HG03159 (cell line): Measurements from ENCODE around the gene CRHR1.

Experiments
- ATAC-seq: cut with Tn5 transposase; IDR thresholded peaks from one replicate; pipeline ENCODE4 v1.9.1; 2021; ENCODE audit warnings: mild to moderate bottlenecking, moderate library complexity; ENCODE audit not compliant: unreplicated experiment

CRHR1 gene

DNA sequence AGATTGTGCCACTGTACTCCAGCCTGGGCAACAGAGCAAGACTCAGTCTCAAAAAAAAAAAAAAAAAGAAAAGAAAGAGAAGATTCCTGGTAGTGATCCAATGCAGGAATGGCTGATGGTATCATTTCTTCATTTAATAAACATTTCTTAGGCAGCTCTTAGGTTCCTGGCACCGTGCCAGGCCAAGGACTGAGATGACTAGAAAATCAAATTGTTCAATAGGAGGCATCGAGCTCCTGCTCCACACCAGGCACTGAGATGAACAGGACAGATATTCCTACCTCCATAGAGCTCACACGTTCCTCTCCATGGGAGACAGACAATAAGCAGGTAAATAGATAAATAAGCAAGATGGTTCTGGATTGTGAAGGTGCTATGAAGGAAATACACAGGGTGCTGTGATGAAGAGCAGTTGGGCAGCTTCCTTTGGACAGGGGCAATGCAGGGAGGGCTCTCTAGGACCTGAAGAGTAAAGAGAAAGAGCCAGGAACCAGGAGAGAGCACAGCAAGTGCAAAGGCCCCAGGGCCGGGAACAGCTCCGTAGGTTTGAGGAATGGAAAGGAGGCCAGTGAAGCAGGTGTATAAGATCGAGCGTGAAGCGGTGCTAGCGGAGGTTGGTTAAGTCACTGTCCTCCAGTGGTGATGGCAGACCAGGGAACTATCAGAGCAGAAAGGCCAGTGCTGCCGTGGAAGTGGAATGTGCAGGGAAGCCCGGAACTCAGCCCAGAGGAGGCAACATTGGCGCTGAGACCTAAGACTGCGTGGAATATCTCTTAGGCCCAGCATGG lies 26.5 kb upstream of the CRHR1 start:
- no peak for ATAC-seq

DNA sequence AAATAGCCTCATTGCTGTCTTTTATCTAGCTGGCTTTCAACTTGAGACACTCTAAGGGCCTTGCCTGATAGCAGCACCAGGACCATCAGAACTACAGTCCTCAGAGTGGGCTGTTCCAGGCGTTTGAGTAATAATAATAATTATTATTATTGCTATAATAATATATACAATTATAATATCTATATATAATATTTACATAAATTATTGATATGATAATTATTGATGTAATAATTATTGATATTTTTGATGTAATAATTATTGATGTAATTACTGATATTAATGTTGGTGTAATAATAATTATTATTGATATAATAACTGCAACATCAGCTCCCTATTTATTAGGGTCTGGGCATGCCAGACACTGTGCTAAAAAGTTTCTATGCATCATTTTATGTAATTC lies 25.6 kb upstream of the CRHR1 start:
- ATAC-seq = no peak

DNA sequence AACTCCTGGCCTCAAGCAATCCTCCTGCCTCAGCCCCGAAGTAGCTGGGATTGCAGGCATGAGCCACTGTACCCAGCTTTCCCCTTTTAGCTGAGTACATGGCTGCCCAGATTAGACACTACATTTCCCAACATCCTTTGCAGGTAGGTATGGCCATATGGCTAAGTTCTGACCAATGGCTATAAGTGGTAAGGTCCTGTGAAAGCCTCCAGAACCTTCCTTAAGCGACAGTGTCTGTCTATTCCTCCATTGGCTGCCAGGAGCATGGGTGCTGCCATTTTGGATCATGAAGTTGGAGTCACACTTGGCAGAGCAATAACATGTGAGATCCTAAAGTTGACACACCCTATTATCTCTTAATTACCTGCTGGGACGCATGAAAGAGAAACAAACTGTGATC lies 24.4 kb upstream of the CRHR1 start:
- no peak for ATAC-seq

DNA sequence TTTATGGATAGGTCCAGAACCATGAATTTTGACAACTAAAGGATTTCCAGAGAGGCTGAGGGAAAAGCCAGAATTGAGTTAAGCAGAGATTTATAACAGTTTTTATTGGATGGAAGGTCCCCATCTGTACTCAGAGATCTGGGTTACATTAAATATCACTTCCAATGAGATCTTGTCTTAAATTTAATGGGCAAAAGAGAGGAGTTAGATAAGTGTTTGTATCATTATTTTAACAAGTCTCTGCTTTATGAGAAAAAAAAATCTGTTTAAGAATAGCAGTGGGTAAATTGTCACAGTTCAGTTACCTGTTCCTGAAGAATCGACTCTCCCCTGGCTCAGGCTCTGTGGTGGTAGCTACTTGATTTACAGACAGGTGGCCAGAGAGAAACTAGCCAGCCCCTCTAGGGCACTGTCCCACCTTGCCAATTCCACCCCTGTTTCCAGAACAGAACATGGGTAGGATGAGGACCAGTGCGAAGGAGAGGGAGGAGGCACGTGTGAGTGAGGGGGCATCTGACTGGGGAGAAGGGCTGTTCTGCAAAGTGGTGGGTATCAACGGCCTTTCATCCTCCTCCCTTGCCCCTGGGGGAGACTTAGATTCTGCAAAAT lies 22.1 kb upstream of the CRHR1 start:
- no peak for ATAC-seq

DNA sequence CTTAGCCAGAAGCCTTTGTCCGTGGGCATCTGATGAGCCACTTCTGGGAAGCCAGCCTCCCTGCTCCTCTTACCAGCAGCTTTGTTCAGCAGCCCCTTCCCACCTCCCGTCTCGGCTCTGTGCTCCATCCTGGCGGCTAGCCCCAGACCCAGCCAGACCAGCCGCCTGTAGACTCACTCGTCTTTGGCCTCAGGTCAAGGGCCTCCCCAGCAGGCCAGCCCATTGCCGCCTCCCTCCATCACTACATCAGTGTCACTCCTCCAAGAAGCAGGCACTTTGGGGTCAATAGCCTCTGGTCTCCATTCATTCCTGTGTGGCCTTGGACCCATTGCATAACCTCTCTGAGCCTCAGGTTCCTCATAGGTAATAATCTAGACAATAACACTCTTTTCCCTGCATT lies 20.9 kb upstream of the CRHR1 start:
- no peak for ATAC-seq

DNA sequence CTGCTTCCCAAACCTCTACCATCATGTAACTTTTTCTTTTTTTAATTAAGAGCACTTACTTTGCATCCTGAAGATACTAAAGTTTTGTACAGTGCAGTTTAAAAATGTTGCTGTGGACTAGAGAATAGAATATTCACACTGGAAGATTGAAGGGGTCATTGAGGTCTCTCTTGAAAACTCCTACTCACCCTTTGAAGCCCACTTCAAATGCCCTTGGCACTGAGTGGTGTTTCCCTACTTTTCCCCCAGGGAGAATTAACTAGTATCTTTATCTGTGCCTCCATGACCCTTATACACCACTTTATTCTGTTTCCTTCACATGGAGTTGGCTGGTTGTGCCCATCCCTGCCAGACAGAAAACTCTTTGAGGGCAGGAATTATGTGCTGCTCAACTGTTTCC lies 19.6 kb upstream of the CRHR1 start:
- ATAC-seq = no peak

DNA sequence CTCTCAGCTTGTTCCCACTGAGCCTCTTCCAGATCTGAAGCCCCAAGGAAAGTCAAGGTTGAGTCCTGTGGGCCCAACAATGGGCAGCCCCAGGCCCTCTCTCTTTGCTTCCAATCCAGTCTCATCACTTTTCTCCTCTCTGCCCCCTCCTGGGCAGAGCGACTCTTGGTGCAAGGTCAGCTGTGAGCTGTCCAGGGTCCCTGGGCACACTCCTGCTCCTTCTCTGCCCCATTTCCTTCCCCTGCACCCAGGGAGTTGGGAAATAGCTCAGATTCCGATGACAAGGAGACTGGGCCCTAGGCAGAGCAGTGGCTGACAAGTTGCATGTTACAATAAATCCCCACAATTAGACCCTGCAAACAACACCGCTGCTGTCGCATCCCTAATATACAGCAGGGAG lies 16.1 kb upstream of the CRHR1 start:
- ATAC-seq = no peak

DNA sequence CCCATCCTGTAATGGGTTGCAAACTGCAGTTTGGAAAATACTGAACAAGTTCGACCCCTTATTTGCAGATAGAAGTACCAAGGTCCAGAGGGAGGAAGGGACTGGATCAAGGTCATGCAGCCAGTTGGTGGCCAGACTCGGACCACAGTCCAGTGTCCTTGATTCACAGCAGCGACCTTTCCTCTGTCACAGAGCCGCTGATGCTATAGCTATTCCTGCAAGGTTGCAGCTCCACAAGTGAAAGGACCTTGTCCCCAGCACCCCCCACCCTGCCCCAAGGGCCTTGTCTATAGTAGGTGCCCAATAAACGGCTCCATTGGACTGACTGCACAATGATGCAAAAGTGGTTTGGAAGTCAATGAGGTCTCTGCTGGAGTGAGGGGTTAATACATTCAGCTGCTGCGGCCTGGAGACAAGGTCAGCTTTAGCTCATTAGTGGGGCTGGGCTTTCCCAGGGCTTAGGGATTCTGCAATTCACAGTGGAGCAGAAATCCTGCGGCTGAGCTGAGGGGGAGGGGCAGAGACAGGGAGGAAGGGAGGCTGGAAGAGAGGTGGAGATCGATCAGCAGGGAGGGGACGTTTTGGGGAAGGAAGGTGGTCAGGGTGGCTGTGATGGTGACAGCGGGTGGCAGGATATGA lies 13.4 kb upstream of the CRHR1 start:
- ATAC-seq = no peak

DNA sequence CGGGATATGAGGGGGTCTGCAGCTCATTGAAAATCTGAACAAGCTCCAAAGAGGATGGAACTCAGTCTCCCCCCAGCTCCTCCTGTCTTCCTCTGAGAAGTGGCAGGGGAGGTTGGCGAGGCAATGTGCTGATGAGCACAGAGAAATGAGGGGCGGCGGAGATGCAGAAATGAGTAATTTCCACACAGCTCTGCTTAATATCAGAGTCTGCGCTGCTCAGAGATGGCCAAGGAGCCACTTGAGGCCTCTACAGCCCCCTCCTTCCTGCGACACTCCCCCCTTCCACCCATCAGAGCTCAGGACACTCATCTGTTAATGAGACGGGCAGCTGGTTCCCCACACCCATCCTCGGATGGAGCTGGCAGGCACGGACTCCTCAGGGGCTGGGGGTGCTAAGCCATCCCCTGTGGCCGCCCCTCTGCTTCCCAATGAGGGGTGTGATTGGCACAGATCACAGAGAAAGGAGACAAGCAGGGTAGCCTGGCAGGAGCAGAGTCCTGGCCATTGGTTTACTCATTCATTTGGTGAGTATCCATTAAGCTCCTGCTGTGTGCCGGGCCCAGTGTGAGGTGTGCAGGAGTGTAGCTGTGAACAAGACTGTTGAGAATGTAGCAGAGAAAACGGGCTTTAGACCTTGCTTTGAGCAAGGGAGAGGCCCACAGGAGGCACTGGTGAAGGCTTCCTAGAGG lies 12.7 kb upstream of the CRHR1 start:
- ATAC-seq = no peak

DNA sequence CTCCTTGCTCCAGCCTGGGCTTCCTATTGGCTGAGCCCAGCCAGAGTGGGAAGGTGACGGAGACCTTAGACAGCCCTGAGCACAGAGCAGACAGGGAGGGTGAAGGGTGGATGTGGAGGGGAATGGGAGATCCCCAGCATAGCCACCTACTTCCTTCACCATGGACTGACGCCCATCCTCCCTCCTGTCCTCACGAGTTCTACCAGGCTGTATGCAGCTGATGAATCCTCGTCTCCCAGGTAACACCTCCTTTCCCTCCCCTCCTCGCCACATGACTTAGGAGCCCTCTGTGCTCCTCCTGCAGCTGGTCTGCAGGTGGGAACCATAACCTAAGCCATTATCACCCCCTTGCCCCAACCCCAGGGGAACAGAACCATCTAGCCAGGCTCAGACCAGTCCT lies 9.0 kb upstream of the CRHR1 start:
- ATAC-seq = no peak

DNA sequence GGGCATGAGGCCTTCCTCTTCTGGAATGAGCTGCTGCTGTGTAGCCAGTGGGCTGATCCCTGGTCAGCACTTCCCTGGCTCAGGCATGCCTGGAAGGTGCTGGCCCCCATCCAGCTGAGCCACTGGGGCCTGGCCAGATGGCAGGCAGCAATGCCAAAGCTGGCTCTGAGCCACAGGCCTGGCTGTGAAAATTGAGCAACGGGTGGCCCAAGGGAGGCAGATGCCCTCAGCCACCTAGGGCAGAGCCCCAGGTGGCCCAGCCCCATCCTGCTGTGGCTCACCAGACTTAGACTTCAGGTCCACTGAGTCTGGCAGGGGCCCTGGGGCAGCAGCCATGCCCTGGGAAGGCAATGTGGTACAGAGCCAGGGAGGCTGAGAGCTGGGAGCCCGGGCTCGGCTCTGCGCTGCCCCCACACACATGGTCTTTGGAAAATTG lies 8.5 kb upstream of the CRHR1 start:
- ATAC-seq = no peak

DNA sequence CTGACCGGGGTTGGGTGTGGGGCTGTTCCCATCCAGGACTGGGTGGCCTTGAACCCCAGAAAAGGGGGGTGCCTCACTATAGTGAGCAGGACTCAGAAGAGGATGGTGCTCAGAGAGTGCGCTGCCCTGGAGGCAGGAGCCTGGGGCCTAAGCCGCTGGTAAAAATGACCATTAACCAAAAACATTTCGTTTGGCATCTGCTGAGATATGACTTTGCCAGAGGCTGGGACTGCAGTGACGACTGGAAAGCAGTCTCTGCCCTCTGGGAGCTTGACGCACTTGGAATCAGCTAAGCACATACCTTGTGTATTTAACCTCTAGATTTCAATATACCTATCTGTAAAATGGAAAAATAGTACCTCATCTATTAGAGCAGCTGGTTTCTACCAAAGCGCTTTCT lies 7.2 kb upstream of the CRHR1 start:
- no peak for ATAC-seq

DNA sequence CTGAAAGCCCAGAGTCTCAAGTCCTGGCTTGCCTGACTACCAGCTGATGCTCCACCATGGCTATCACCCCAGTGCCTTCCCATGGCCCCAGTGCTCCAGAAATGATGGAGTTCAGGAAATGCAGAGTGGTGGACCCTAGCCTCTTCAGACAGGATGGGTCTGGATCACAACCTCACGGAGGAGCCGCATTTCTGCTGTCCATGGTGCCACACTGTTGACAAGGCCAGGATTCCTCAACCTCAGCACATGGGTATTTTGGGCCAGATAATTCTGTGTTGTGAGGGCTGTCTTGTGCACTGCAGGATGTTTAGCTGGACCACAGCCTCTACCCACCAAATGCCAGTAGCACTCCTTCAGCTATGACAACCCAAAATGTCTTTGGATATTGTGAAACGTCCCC lies 6.7 kb upstream of the CRHR1 start:
- no peak for ATAC-seq

DNA sequence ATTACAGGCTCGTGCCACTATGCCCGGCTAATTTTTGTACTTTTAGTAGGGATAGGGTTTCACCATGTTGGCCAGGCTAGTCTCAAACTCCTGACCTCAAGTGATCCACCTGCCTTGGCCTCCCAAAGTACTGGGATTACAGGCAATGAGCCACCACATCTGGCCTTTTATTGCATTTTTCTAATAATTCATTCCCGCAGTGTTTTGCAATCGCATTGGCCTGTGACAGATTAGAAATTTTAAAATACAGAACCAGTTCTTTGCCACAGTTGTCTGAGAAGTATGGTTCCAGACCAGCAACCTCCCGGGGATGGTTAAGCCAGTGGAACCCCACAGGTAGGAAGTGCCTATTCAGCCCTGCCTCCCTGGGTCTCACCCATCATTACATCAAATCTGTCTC lies 3.2 kb upstream of the CRHR1 start:
- no peak for ATAC-seq

DNA sequence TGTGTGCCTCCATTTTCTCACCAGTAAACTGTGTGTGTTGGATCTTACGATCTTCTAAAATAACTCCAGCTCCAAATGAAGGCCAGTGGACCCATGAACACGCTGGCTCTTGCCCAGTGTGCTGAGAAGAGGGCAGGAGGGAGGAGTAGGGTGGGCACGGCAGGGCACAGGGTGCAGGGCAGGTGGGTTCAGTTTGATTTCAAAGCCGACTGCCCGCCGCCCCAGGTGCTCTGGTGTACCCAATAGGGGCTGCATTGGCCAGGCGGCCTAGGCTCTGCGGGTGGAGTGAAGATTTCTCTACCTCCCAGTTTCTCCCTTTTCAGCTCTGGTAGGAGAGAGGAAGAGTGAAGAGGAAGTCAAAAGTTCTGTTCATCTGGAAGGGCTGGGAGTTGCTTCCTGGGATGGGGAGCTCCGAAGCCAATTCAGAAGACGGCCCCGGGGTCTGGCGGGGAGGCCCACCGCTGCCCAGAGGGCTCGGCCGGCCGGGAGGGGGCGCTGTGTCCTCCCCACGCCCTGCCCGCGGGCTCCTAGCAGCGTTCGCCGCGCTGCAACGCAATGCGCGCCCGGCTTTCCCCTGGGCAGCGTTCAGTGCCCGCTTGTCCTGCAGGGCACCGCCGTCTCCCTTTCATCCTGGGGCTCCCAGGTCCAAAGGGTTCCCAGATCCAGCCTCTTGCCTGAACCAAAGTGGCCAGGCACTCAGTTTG lies 1.1 kb upstream of the CRHR1 start:
- ATAC-seq = no peak

DNA sequence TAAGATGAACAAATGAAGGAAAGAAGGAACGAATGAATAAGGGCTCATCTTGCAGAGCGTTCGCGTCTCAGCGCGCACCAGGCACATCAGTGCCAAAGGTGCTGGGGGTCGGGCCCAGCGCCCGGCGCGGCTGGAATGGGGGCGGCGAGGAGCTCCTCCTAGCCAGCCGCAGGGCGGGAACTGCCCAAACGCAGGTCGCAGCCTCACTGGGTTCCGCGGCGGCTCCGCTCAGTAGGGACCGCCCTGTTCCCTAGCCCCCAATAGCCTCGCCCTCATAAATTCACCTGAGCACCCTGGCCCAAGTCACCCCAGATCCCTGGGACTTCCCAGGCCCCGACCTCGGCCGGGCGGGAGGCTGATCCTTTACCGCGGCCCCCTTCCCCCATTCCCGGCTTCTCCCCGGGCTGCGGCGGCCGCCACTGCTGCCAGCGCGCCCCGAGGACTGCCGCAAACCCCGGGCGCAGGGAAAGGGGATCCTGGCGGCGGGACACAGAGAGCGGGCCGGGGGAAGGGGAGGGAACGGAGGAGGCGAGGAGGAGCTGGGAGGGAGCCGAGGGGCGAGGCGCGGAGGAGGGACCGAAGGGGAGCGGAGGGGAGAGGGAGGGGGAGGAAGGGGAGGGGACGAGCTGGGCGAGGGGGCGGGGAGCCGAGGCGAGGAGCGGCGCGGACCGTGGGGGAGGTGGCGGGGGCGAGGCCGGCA lies 377 bp upstream of the CRHR1 start:
- ATAC-seq = no peak

DNA sequence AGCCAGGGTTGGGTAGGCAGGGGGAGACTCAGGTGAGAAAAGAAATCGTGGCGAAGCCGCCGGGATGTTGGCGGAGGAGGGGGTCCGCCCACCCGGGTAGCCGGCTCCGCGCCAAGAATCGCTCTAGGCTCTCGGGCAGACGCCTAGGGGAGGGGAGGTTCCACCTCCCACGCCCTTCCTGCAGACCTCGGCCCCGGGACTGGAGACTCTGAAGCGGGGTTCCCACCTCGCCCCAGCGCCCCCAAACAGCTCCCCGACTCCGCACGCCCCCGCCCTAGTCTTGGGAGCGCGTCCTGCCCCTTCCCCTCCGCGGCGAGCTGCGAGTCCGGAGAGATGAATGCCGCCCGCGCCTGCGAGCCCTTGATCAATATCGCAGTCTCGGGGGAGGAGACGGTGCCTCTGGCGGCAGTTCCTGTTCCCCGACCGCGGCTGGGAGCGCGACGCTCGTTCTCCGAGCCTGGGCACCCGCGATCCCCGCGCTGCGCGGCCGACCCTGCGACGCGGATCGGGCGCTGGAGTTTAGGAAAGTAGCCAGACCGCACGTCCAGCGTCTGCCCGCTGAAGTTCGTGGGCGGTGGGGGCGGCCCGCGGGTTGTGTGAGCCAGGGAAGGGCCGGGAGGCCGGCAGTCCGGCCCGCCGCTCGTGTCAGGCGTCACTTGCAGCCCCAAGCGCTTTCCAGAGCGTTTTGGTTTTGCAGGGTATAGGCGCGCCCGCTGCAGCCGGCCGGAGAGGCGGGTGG lies 790 bp downstream of the CRHR1 start:
- no peak for ATAC-seq

DNA sequence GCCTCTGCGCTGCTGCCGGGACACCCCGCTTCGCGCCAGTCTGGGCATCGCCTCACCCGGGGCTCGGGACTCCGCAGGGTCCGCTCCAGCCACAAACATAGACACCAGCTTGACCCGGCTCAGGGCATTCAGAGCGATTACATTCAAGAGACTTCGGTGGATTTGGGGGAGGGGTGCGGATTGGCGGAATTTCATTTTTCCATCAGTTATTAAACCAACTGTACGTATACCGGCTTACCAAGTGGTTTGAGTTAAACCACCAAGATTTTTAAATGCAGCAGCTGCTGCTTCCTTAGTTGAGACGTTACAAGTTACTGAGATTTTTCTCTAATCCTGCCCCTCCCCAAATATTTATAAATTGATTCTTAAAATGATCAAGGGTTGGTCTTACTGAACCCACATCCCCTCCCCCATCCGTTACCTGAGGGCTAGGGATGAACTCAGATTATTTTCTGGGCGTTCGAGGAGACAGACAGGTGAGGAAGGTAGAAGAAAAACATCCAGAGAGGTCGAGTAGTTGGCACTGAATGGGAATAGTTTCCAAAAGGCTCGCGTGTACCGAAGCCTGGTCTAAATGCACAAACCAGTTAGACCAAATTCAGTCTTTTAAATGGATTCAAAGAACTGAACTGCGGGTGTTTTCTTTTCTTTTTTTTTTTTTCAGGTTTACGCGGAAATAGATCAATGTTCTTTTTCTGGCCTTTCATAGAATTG lies 1.5 kb downstream of the CRHR1 start:
- ATAC-seq = no peak

DNA sequence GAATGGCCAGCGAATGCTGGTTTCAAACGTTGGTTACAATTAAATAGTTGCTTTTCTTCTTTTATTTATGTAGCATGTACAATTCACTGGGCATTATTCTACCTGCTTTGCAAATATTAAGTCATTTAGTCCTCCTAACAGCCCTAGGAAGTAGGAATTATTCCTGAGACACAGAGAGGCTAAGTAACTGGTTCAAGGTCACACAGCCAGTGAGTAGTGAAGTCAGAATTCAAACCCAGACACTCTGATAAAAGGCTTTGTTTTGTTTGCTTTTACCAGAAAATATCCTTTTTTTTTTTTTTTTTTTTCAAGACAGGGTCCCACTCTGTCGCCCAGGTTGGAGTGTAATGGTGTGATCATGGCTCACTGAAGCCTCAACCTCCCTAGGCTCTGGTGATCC lies 2.2 kb downstream of the CRHR1 start:
- ATAC-seq = no peak
